Natural killer cell (primary cell): ENCODE measurements around the gene MAP4K2. TPM values are rescaled to one million over a fixed set of nuclear protein-coding genes. Genes with fewer than 3 reads are reported as not detected.
A peak's percentile ranks its signal among the peaks of the same experiment; 100 is the strongest.

Experiments used
- ATAC-seq, 3 donors: fragments of 150-1000 bp in 2 of 3; fragments of 200-7000 bp in 1 of 3; cut with Tn5 transposase; 1 replicate in 1 of 3; 2 replicates in 2 of 3; pipeline ENCODE4 v1.10.0; 2021; ENCODE audit warnings: mild to moderate bottlenecking in 2 of 3, moderate library complexity in 2 of 3
- DNase-seq, 2 donors: peaks; one replicate each; pipeline versions ENCODE4 v3.0.0 to v3.0.0-alpha.2; 2013 to 2021; ENCODE audit warnings: mixed read lengths in 1 of 2
- H3K27ac ChIP-seq: one replicate; pipeline ENCODE4 v1.5.1; 2013; ENCODE audit warnings: mild to moderate bottlenecking, low read length
- H3K27me3 ChIP-seq: one replicate; pipeline ENCODE4 v1.6.1; 2013; ENCODE audit warnings: low read length; ENCODE audit not compliant: control insufficient read depth, insufficient read depth
- H3K36me3 ChIP-seq: one replicate; pipeline ENCODE4 v1.6.1; 2013; ENCODE audit warnings: low read length; ENCODE audit not compliant: control insufficient read depth, insufficient read depth
- H3K4me1 ChIP-seq: one replicate; pipeline ENCODE4 v1.6.1; 2013; ENCODE audit warnings: low read length; ENCODE audit not compliant: control insufficient read depth, insufficient read depth
- H3K4me3 ChIP-seq: one replicate; pipeline ENCODE4 v1.5.1; 2013; ENCODE audit warnings: low read length
- H3K9me3 ChIP-seq: one replicate; pipeline ENCODE4 v1.6.1; 2013; ENCODE audit warnings: low read length; ENCODE audit not compliant: control insufficient read depth, insufficient read depth
- H3K27ac Mint-ChIP-seq, 2 donors: one replicate each; pipeline ENCODE4 v1.8.0; 2022; ENCODE audit warnings: mild to moderate bottlenecking in 2 of 2, mixed read lengths in 2 of 2, moderate library complexity in 1 of 2
- H3K27me3 Mint-ChIP-seq, 2 donors: one replicate each; pipeline ENCODE4 v1.8.0; 2022; ENCODE audit warnings: low read depth in 2 of 2, mixed read lengths in 2 of 2
- H3K36me3 Mint-ChIP-seq: one replicate; pipeline ENCODE4 v1.8.0; 2022; ENCODE audit warnings: mixed read lengths
- H3K4me1 Mint-ChIP-seq, 2 donors: one replicate each; pipeline ENCODE4 v1.8.0; 2022; ENCODE audit warnings: mixed read lengths in 2 of 2
- H3K4me3 Mint-ChIP-seq: one replicate; pipeline ENCODE4 v1.8.0; 2022; ENCODE audit warnings: mild to moderate bottlenecking, moderate library complexity, mixed read lengths
- H3K9me3 Mint-ChIP-seq, 2 donors: one replicate each; pipeline ENCODE4 v1.8.0; 2022; ENCODE audit warnings: mixed read lengths in 2 of 2
- CTCF ChIP-seq: fragments of 200-600 bp; IDR thresholded peaks from one replicate; pipeline ENCODE4 v1.8.0; 2022; ENCODE audit warnings: antibody characterized with exemption
- WGBS: methylation state at CpG from one replicate; pipeline ENCODE4 v1.1.7; 2013; ENCODE audit warnings: missing lambda C conversion rate; ENCODE audit not compliant: insufficient coverage; 5-methylcytosine and 5-hydroxymethylcytosine counted together
- intact Hi-C: fragments of 100-400 bp; cut with micrococcal nuclease; formaldehyde crosslinking; loops from one replicate; pipeline ENCODE4 v1.14.2; 2022
- total RNA-seq, 4 donors: library from RNA; stranded (reverse); fragments of 120-200 nt in 1 of 4; gene quantifications; one replicate each; pipeline versions ENCODE4 v1.2.3 to v1.2.4, GENCODE V29; 2013 to 2022

MAP4K2 gene
- total RNA-seq, 3 donors from 2014 or later (not counting 1 experiment from before 2014, with no cell fraction given): 38.3 to 40.6 (median 38.7) TPM

- DNase-seq: no peak
- Mint-ChIP-seq H3K27me3 (no peaks in the 10 kb centered on the region), H3K9me3 (no peaks in the 10 kb centered on the region), H3K4me3 (no peak overlapping the region), H3K27ac (peak overlapping the region; percentile 18 to 95), H3K4me1 (peaks cover 40 to 53% of the 10 kb centered on the region in 2 donors), H3K36me3 (no peaks in the 10 kb centered on the region)
- Histone ChIP-seq H3K27ac (no peak overlapping the region), H3K27me3 (no peaks in the 10 kb centered on the region), H3K4me3 (no peak overlapping the region), H3K4me1 (peaks cover 61% of the 10 kb centered on the region), H3K36me3 (peaks cover 10% of the 10 kb centered on the region), H3K9me3 (no peaks in the 10 kb centered on the region)
- ATAC-seq: no peak
- intact Hi-C loops: no loop called here
- TF ChIP-seq CTCF: no peak
- WGBS: 98% methylated on average over 13 of the region's 15 CpGs
Measured at GRCh38 chr11:64758330-64759079, 44.5 kb downstream of the MAP4K2 start.

- Mint-ChIP-seq H3K9me3 (no peaks in the 10 kb centered on the region), H3K27me3 (no peaks in the 10 kb centered on the region)
- H3K4me1 ChIP-seq: peaks cover 57% of the 10 kb centered on the region
Measured at GRCh38 chr11:64757549-64758329, 45.3 kb downstream of the MAP4K2 start.

GRCh38 chr11:64755681-64756361 is 47.2 kb downstream of the MAP4K2 start:
- Histone ChIP-seq H3K27me3 (no peaks in the 10 kb centered on the region), H3K36me3 (peaks cover 24% of the 10 kb centered on the region), H3K4me3 (no peak overlapping the region), H3K27ac (no peak overlapping the region), H3K9me3 (no peaks in the 10 kb centered on the region), H3K4me1 (peaks cover 50% of the 10 kb centered on the region)
- intact Hi-C loops: no loop called here
- Mint-ChIP-seq H3K27ac (no peak overlapping the region), H3K9me3 (no peaks in the 10 kb centered on the region), H3K4me3 (no peak overlapping the region), H3K27me3 (no peaks in the 10 kb centered on the region), H3K36me3 (no peaks in the 10 kb centered on the region), H3K4me1 (peaks cover 22 to 33% of the 10 kb centered on the region in 2 donors)
- TF ChIP-seq CTCF: no peak
- WGBS: 83% methylated on average over 12 of the region's 13 CpGs
- DNase-seq: no peak
- no peak for ATAC-seq

More at GRCh38 chr11:64757549-64758329, 45.3 kb downstream of the MAP4K2 start:
- Mint-ChIP-seq H3K4me1 (peaks cover 33 to 45% of the 10 kb centered on the region in 2 donors), H3K4me3 (no peak overlapping the region), H3K27ac (no peak overlapping the region), H3K36me3 (no peaks in the 10 kb centered on the region)
- Histone ChIP-seq H3K27ac (no peak overlapping the region), H3K36me3 (peaks cover 13% of the 10 kb centered on the region), H3K4me3 (no peak overlapping the region), H3K27me3 (no peaks in the 10 kb centered on the region), H3K9me3 (no peaks in the 10 kb centered on the region)
- 96% methylated on average over 19 of the region's 19 CpGs for WGBS
- intact Hi-C loops: no loop called here
- ATAC-seq (no peak), DNase-seq (no peak)
- no peak for TF ChIP-seq CTCF
